PC-9 (cell line): ENCODE data around the gene ZNF160. TPM values are rescaled to one million over a fixed set of nuclear protein-coding genes. Genes with fewer than 3 reads are reported as not detected.

Source experiments
- BruUV-seq: library from RNA; stranded (reverse); fragments of 400-500 nt; replicated peaks from 2 replicates; lab custom pipeline; 2021; lab: Mats Ljungman, UMichigan
- CTCF ChIA-PET: fragments of 300-600 bp; sonication (Branson Sonifier 250); formaldehyde crosslinking; loops from one replicate; lab custom pipeline; 2022; ENCODE audit warnings: antibody characterized with exemption; lab: Charles Lee
- POLR2A ChIA-PET: fragments of 300-600 bp; sonication (Branson Sonifier 250); formaldehyde crosslinking; loops from one replicate; lab custom pipeline; 2022; ENCODE audit warnings: antibody characterized with exemption; ENCODE audit not compliant: unreplicated experiment; lab: Charles Lee
- DNase-seq, 2 experiments: peaks; one replicate each; pipeline versions ENCODE4 v3.0.0 to v3.0.0-alpha.2; 2015 to 2022; ENCODE audit warnings: mixed read lengths in 1 of 2
- H2AFZ ChIP-seq: fragments of 200-600 bp; sonication (generic); 2 replicates; pipeline ENCODE4 v1.8.1; 2017; ENCODE audit warnings: antibody characterized with exemption
- H3F3A ChIP-seq: fragments of 200-600 bp; sonication (generic); 2 replicates; pipeline ENCODE4 v1.8.1; 2017; ENCODE audit warnings: antibody characterized with exemption, mild to moderate bottlenecking, low read depth; ENCODE audit not compliant: insufficient read depth
- H3K27ac ChIP-seq: fragments of 200-600 bp; sonication (generic); 2 replicates; pipeline ENCODE4 v1.6.1; 2016; ENCODE audit warnings: mixed run types
- H3K27me3 ChIP-seq: fragments of 200-600 bp; sonication (generic); 2 replicates; pipeline ENCODE4 v1.6.1; 2016; ENCODE audit warnings: low read depth, mixed run types; ENCODE audit not compliant: insufficient read depth
- H3K36me3 ChIP-seq: fragments of 200-600 bp; sonication (generic); 2 replicates; pipeline ENCODE4 v1.6.1; 2016; ENCODE audit warnings: low read depth, mixed run types
- H3K4me1 ChIP-seq: fragments of 200-600 bp; sonication (generic); replicated peaks from 2 replicates; pipeline ENCODE4 v1.6.1; 2016; ENCODE audit warnings: mixed run types; ENCODE audit not compliant: insufficient read depth
- H3K4me2 ChIP-seq: fragments of 200-600 bp; sonication (generic); 2 replicates; pipeline ENCODE4 v1.6.1; 2017; ENCODE audit warnings: mixed run types
- H3K4me3 ChIP-seq: fragments of 200-600 bp; sonication (generic); 2 replicates; pipeline ENCODE4 v1.6.1; 2016; ENCODE audit warnings: mixed run types
- H3K79me2 ChIP-seq: fragments of 200-600 bp; sonication (generic); 2 replicates; pipeline ENCODE4 v1.6.1; 2017; ENCODE audit warnings: low read depth, mixed run types
- H3K9me2 ChIP-seq: fragments of 200-600 bp; sonication (generic); 2 replicates; pipeline ENCODE4 v1.8.1; 2017; ENCODE audit warnings: mild to moderate bottlenecking; ENCODE audit not compliant: insufficient read depth
- H3K9me3 ChIP-seq: fragments of 200-600 bp; sonication (generic); 2 replicates; pipeline ENCODE4 v1.8.1; 2016; ENCODE audit warnings: low read depth; ENCODE audit not compliant: insufficient read depth
- H4K20me1 ChIP-seq: fragments of 200-600 bp; sonication (generic); 2 replicates; pipeline ENCODE4 v1.8.1; 2017; ENCODE audit not compliant: insufficient read depth
- CTCF ChIP-seq: fragments of 200-600 bp; sonication (generic); conservative IDR thresholded peaks from 2 replicates; pipeline ENCODE4 v1.6.1; 2017; ENCODE audit warnings: mixed run types, antibody characterized with exemption, mild to moderate bottlenecking, moderate library complexity
- EZH2 ChIP-seq: fragments of 200-600 bp; sonication (generic); IDR thresholded peaks from 2 replicates; pipeline ENCODE4 v1.8.0; 2017; ENCODE audit warnings: antibody characterized with exemption, low read depth
- intact Hi-C: fragments of 100-400 bp; cut with micrococcal nuclease; formaldehyde crosslinking; loops from one replicate; pipeline ENCODE4 v1.10.0; 2022; ENCODE audit not compliant: unreplicated experiment
- total RNA-seq: library from RNA; stranded (reverse); gene quantifications from 2 replicates; pipeline ENCODE4 v1.2.3, GENCODE V29; 2021

The ZNF160 gene
- total RNA-seq, 1 experiment from 2014 or later, result 27.4 TPM

- intact Hi-C loops, result no loop called here
- Histone ChIP-seq H3K36me3 (peaks cover 43% of the 10 kb centered on the region), H3K4me1 (no peaks in the 10 kb centered on the region), H3K27ac (no peak overlapping the region), H3K4me2 (no peak overlapping the region), H3K9me2 (no peaks in the 10 kb centered on the region), H3K79me2 (no peaks in the 10 kb centered on the region), H2AFZ (no peak overlapping the region), H3F3A (no peaks in the 10 kb centered on the region), H3K27me3 (no peaks in the 10 kb centered on the region), H3K4me3 (no peak overlapping the region), H4K20me1 (no peaks in the 10 kb centered on the region), H3K9me3 (peaks cover 4% of the 10 kb centered on the region; the same call in 1 of the 2 replicates)
- POLR2A ChIA-PET, result no interaction called here
- no peak for TF ChIP-seq EZH2
- TF ChIP-seq CTCF, result no peak
- DNase-seq, result no peak
- BruUV-seq, result no TSS peak
- CTCF ChIA-PET, result no interaction called here
Measured at GRCh38 chr19:53085496-53085895, 17.7 kb downstream of the ZNF160 start.

- Histone ChIP-seq H3K27me3 (no peaks in the 10 kb centered on the region), H3K36me3 (peaks cover 39% of the 10 kb centered on the region), H2AFZ (no peak overlapping the region), H3K9me2 (no peaks in the 10 kb centered on the region), H3K9me3 (peaks cover 8% of the 10 kb centered on the region; the same call in 1 of the 2 replicates), H3K27ac (no peak overlapping the region), H3K4me2 (no peak overlapping the region), H4K20me1 (no peaks in the 10 kb centered on the region), H3F3A (no peaks in the 10 kb centered on the region), H3K4me1 (no peaks in the 10 kb centered on the region), H3K4me3 (no peak overlapping the region), H3K79me2 (no peaks in the 10 kb centered on the region)
- no peak for TF ChIP-seq EZH2
- TF ChIP-seq CTCF, result no peak
- DNase-seq, result no peak
- ChIA-PET POLR2A (interaction anchor here (0.6 kb wide), 1 partner anchor 119 kb away, joined by 3 read pairs; no protein-coding TSS in a partner anchor), CTCF (no interaction called here)
- BruUV-seq, result no TSS peak
- intact Hi-C loops, result no loop called here
Measured at GRCh38 chr19:53082929-53083328, 20.3 kb downstream of the ZNF160 start.

- POLR2A ChIA-PET, result no interaction called here
- Histone ChIP-seq H3K36me3 (peaks cover 54% of the 10 kb centered on the region), H3K4me2 (no peak overlapping the region), H3K9me3 (peaks cover 21% of the 10 kb centered on the region), H3K4me3 (no peak overlapping the region), H3F3A (no peaks in the 10 kb centered on the region), H3K27ac (no peak overlapping the region), H3K4me1 (no peaks in the 10 kb centered on the region), H3K79me2 (no peaks in the 10 kb centered on the region), H4K20me1 (no peaks in the 10 kb centered on the region), H3K9me2 (no peaks in the 10 kb centered on the region), H3K27me3 (no peaks in the 10 kb centered on the region), H2AFZ (no peak overlapping the region)
- DNase-seq, result no peak
- intact Hi-C loops, result no loop called here
- BruUV-seq, result no TSS peak
- CTCF ChIA-PET, result no interaction called here
- TF ChIP-seq EZH2, result no peak
- TF ChIP-seq CTCF, result no peak
Measured at GRCh38 chr19:53079313-53079924, 23.8 kb downstream of the ZNF160 start.
